GM12892 (cell line): ENCODE results near the gene TTC28.

Experiments used
- POLR2A ChIP-seq: IDR thresholded peaks from 2 replicates; pipeline ENCODE4 v1.6.1; 2011; ENCODE audit warnings: low read depth, low read length, control low read depth
- POLR2AphosphoS5 ChIP-seq: IDR thresholded peaks from 2 replicates; pipeline ENCODE4 v1.6.1; 2011; ENCODE audit warnings: low read depth, low read length, control low read depth
- TAF1 ChIP-seq: IDR thresholded peaks from 2 replicates; pipeline ENCODE4 v1.6.1; 2011; ENCODE audit warnings: low read depth, mild to moderate bottlenecking, control low read depth, low read length, borderline replicate concordance

DNA sequence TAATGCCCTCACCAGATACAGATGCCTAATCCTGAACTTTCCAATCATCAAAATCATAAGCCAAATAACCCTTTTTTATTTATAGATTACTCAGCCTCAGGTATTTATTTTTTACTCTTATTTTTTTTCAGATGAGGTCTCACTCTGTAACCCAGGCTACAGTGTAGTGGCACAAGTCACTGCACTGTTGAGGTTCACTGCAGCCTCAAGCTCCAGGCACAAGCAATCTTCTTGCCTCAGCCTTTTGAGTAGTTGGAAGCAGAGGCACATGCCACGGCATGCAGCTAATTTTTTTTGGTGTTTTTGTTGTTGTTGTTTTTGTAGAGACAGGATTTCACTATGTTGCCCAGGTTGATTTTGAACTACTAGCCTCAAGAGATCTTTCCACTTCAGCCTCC lies 49.5 kb downstream of the TTC28 start:
- no peak for TF ChIP-seq POLR2A
- TF ChIP-seq POLR2AphosphoS5, result no peak
- no peak for TF ChIP-seq TAF1
